OCI-LY3 (cell line): Measurements from ENCODE around the gene SLC25A26.

Experiments
- H2AFZ ChIP-seq: fragments of 200-600, 300-600 bp; shearing (Covaris generic); 2 replicates; pipeline ENCODE4 v1.6.0; 2014; ENCODE audit warnings: antibody characterized with exemption, low read depth, low read length
- H3K27ac ChIP-seq: fragments of 200-600, 300-600 bp; sonication (generic); 2 replicates; pipeline ENCODE4 v1.5.1; 2014; ENCODE audit warnings: mild to moderate bottlenecking, low read length, moderate library complexity, mixed read lengths
- H3K27me3 ChIP-seq: fragments of 200-600, 300-600 bp; sonication (generic); 2 replicates; pipeline ENCODE4 v1.6.1; 2014; ENCODE audit warnings: low read depth, low read length, mixed read lengths
- H3K36me3 ChIP-seq: fragments of 200-600, 300-600 bp; sonication (generic); replicated peaks from 2 replicates; pipeline ENCODE3; 2014; ENCODE audit warnings: low read depth, low read length, mixed read lengths
- H3K4me1 ChIP-seq: fragments of 300-600, 200-600 bp; sonication (generic); 2 replicates; pipeline ENCODE4 v1.6.1; 2014; ENCODE audit warnings: low read length, mixed read lengths
- H3K4me2 ChIP-seq: fragments of 200-600, 300-600 bp; sonication (generic); 2 replicates; pipeline ENCODE4 v1.6.1; 2014; ENCODE audit warnings: low read length, mixed read lengths
- H3K4me3 ChIP-seq: fragments of 300-600, 200-600 bp; sonication (generic); 2 replicates; pipeline ENCODE4 v1.5.1; 2014; ENCODE audit warnings: antibody characterized with exemption, mild to moderate bottlenecking, low read length, moderate library complexity
- H3K79me2 ChIP-seq: fragments of 300-600, 200-600 bp; shearing (Covaris generic); 2 replicates; pipeline ENCODE4 v1.6.1; 2014; ENCODE audit warnings: mild to moderate bottlenecking, low read length, mixed read lengths
- H3K9ac ChIP-seq: fragments of 300-600, 200-600 bp; shearing (Covaris generic); 2 replicates; pipeline ENCODE4 v1.6.0; 2014; ENCODE audit warnings: mild to moderate bottlenecking, low read length, moderate library complexity
- H3K9me3 ChIP-seq: fragments of 200-600, 300-600 bp; shearing (Covaris generic); 2 replicates; pipeline ENCODE4 v1.6.1; 2014; ENCODE audit warnings: low read length, mixed read lengths; ENCODE audit not compliant: insufficient read depth
- H4K20me1 ChIP-seq: fragments of 200-600, 300-600 bp; sonication (generic); 2 replicates; pipeline ENCODE4 v1.6.1; 2016; ENCODE audit warnings: low read length, mixed read lengths; ENCODE audit not compliant: insufficient read depth
- EZH2phosphoT487 ChIP-seq: fragments of 200-600 bp; shearing (Covaris generic); IDR thresholded peaks from 2 replicates; pipeline ENCODE4 v1.6.1; 2018; ENCODE audit warnings: antibody characterized with exemption, mixed run types, low read depth
- TF ChIP-seq, protein P1 (sequence below): fragments of 200-600, 300-600 bp; sonication (generic); IDR thresholded peaks from 2 replicates; pipeline ENCODE4 v1.5.1; 2014; ENCODE audit warnings: antibody characterized with exemption, low read length, low read depth

The SLC25A26 gene

DNA sequence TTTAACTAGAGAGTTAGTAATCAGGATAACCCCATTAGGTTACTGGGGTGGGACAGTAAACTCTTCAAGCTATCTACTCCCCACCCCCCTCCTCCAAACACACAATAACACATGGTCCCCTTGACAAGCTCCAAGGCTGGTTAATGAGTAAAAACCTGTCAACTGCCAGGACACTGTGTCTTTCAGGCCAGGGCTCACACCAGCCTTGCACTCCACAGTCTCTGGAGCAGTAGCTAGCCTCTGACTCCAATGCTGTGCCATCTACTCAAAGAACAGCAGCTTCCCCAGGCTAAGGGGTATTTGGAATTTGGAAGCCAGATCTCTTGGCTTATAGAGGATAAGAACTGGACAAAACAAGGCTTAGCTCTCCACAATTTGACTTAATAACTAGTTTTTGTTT lies 164.3 kb downstream of the SLC25A26 start:
- no peak overlapping the region for H3K9ac ChIP-seq
- peaks cover 60% of the 10 kb centered on the region for H3K4me1 ChIP-seq
- peak overlapping the region; percentile 91 for H3K27ac ChIP-seq
- H3K9me3 ChIP-seq = peaks cover 14% of the 10 kb centered on the region; the same call in 1 of the 2 replicates
- no peaks in the 10 kb centered on the region for H4K20me1 ChIP-seq
- no peak for TF ChIP-seq EZH2phosphoT487
- TF ChIP-seq, protein P1, sequence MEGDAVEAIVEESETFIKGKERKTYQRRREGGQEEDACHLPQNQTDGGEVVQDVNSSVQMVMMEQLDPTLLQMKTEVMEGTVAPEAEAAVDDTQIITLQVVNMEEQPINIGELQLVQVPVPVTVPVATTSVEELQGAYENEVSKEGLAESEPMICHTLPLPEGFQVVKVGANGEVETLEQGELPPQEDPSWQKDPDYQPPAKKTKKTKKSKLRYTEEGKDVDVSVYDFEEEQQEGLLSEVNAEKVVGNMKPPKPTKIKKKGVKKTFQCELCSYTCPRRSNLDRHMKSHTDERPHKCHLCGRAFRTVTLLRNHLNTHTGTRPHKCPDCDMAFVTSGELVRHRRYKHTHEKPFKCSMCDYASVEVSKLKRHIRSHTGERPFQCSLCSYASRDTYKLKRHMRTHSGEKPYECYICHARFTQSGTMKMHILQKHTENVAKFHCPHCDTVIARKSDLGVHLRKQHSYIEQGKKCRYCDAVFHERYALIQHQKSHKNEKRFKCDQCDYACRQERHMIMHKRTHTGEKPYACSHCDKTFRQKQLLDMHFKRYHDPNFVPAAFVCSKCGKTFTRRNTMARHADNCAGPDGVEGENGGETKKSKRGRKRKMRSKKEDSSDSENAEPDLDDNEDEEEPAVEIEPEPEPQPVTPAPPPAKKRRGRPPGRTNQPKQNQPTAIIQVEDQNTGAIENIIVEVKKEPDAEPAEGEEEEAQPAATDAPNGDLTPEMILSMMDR = no peak
- H3K79me2 ChIP-seq = peaks cover 13% of the 10 kb centered on the region
- peaks cover 85% of the 10 kb centered on the region for H3K36me3 ChIP-seq
- no peak overlapping the region for H3K4me2 ChIP-seq
- no peak overlapping the region for H3K4me3 ChIP-seq
- H3K27me3 ChIP-seq = no peaks in the 10 kb centered on the region
- H2AFZ ChIP-seq = no peak overlapping the region

DNA sequence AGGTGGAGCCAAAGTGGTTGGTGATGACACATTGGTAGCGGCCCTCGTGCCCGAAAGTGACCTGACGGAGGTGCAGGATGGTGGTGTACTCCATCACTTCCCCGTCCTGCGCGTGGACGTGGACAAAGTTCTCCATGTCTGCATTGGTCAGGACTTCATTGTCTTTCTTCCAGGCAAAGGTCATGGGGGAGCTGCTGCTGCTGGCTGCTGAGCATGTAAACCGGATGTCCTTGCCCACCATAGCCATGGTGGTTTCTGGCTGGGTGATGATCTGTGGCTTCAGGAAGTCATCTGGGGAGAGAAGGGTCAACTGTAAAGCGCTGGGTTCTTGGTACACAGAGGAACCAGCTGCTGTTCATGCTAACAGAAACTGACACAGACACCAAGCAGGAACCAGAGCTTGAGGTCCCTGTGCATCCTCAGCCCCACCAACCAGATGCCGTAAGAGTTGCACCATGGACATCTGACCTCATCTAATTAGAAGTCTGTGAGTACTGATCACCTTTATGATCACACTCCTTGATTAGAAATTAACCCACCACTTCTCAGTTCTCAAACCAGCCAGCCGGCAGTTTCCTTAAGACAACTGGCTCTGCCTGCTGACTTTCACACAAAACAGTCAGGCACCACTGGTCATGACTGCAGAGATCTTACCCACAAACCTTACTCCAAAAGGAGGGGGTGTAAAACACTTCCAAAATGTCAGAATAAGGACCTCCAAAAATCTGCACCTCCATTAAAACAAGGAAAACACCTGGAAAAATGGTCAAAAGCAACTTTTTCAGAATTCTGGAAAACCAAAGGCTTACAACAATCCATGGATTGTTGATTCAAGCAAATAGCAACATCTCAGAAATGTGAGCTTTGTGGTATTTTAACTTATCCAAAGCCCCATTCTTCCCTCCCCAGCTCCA lies 165.5 kb downstream of the SLC25A26 start:
- Histone ChIP-seq H3K4me1 (peaks cover 63% of the 10 kb centered on the region), H3K27me3 (no peaks in the 10 kb centered on the region), H3K27ac (peak overlapping the region; percentile 91), H3K4me2 (peak overlapping the region; percentile 70), H3K9ac (peak overlapping the region; percentile 59), H4K20me1 (no peaks in the 10 kb centered on the region), H3K9me3 (peaks cover 14% of the 10 kb centered on the region; the same call in 1 of the 2 replicates), H3K4me3 (peak overlapping the region; percentile 39), H2AFZ (no peak overlapping the region), H3K79me2 (peaks cover 13% of the 10 kb centered on the region), H3K36me3 (peaks cover 85% of the 10 kb centered on the region)
- TF ChIP-seq, protein P1 = no peak
- no peak for TF ChIP-seq EZH2phosphoT487

DNA sequence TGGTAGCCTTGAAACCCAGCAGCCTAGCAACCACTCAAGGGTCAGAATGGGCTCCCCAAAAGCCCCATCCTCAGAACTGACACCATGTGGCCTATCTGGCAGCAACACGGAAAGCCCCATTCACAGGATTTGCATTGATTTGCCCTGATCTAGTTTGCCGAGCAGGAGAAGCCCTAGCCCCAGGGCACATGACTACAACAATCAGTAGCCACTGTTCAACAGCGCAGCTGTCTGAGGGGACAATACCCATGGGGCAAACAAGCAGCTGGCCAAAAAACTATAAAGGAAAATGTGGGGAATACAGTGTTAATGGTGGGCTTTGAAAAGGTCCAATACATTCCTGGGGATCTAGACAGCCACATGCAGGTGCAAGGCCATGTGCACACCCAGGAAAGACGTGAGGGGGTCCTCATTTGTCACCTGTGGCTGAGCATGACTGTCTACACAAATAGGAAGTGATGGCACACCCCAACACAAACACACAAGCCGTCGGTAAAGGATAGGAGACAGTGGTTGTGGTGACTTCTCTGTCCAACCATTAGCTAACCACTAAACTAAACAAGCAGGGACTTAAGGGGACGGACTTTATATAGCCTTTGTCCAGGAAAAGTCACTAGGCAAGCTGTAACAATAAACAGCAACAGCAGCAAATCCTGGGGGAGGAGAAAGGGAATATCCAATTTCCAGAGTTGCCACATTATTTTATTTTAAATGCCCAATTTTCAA lies 166.3 kb downstream of the SLC25A26 start:
- TF ChIP-seq, protein P1 = no peak
- no peak for TF ChIP-seq EZH2phosphoT487
- Histone ChIP-seq H3K27me3 (no peaks in the 10 kb centered on the region), H3K4me2 (peak overlapping the region; percentile 70), H2AFZ (no peak overlapping the region), H4K20me1 (no peaks in the 10 kb centered on the region), H3K4me3 (peak overlapping the region; percentile 39), H3K79me2 (peaks cover 13% of the 10 kb centered on the region), H3K9ac (peak overlapping the region; percentile 59), H3K9me3 (peaks cover 14% of the 10 kb centered on the region; the same call in 1 of the 2 replicates), H3K27ac (peak overlapping the region; percentile 91), H3K36me3 (peaks cover 83% of the 10 kb centered on the region), H3K4me1 (peaks cover 67% of the 10 kb centered on the region)

DNA sequence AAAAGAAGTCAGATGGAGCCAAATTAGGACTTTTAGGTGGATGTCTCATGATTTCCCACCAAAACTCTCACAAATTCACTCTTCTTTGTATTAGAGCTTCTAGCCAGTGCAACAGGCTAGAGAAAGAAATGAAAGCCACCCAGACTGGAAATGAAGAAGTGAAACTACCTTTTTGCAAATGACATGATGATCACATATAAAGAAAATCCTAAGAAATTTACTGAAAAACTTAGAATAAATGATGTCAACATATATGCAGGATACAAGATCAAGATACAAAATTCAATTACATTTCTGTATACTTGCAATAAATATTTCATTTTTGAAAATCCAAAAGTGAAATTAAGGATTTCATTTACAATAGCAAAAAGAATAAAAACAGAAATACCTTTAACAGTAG lies 169.2 kb downstream of the SLC25A26 start:
- peaks cover 11% of the 10 kb centered on the region; the same call in 1 of the 2 replicates for H3K9me3 ChIP-seq
- H3K27ac ChIP-seq = peak overlapping the region; percentile 78
- peak overlapping the region; percentile 29 for H3K4me2 ChIP-seq
- H3K9ac ChIP-seq = peak overlapping the region; percentile 8; the same call in 1 of the 2 replicates
- H2AFZ ChIP-seq = no peak overlapping the region
- no peak for TF ChIP-seq EZH2phosphoT487
- TF ChIP-seq, protein P1 = no peak
- H3K79me2 ChIP-seq = peaks cover 20% of the 10 kb centered on the region
- H3K4me1 ChIP-seq = peaks cover 96% of the 10 kb centered on the region
- H3K36me3 ChIP-seq = peaks cover 72% of the 10 kb centered on the region
- H3K27me3 ChIP-seq = no peaks in the 10 kb centered on the region
- 0 out of 2 replicates have a peak overlapping the region, but pooled peaks have one; percentile 1 for H3K4me3 ChIP-seq
- H4K20me1 ChIP-seq = no peaks in the 10 kb centered on the region
